Calu3 (cell line): ENCODE data around the gene KCNG2. TPM values are rescaled to one million over a fixed set of nuclear protein-coding genes. Genes with fewer than 3 reads are reported as not detected.
"Not testable (repeated sequence)": the region's sequence is repeated elsewhere in the genome, so short reads cannot be mapped to it uniquely, and the experiment has no call there.

Source experiments
- BruUV-seq: library from RNA; stranded (reverse); fragments of 400-500 nt; replicated peaks from 2 replicates; lab custom pipeline; 2021; lab: Mats Ljungman, UMichigan
- CTCF ChIA-PET: fragments of 300-600 bp; sonication (Branson Sonifier 250); formaldehyde crosslinking; loops from one replicate; lab custom pipeline; 2022; ENCODE audit warnings: antibody characterized with exemption; lab: Charles Lee
- DNase-seq: peaks from one replicate; pipeline ENCODE4 v3.0.0; 2022
- H3K27ac Mint-ChIP-seq: one replicate; pipeline ENCODE4 v1.8.0; 2022; ENCODE audit warnings: mixed read lengths; ENCODE audit not compliant: unreplicated experiment
- H3K27me3 Mint-ChIP-seq: one replicate; pipeline ENCODE4 v1.8.0; 2022; ENCODE audit warnings: mixed read lengths; ENCODE audit not compliant: unreplicated experiment
- H3K36me3 Mint-ChIP-seq: one replicate; pipeline ENCODE4 v1.8.0; 2022; ENCODE audit warnings: mild to moderate bottlenecking, moderate library complexity, mixed read lengths; ENCODE audit not compliant: insufficient read depth, unreplicated experiment
- H3K4me1 Mint-ChIP-seq: one replicate; pipeline ENCODE4 v1.8.0; 2022; ENCODE audit warnings: mild to moderate bottlenecking, low read depth, mixed read lengths; ENCODE audit not compliant: unreplicated experiment
- H3K4me3 Mint-ChIP-seq: one replicate; pipeline ENCODE4 v1.8.0; 2022; ENCODE audit warnings: mild to moderate bottlenecking, low read depth, moderate library complexity, mixed read lengths; ENCODE audit not compliant: unreplicated experiment
- H3K9me3 Mint-ChIP-seq: one replicate; pipeline ENCODE4 v1.8.0; 2022; ENCODE audit warnings: low read depth, mixed read lengths; ENCODE audit not compliant: unreplicated experiment
- intact Hi-C: fragments of 100-400 bp; cut with micrococcal nuclease; formaldehyde crosslinking; loops from one replicate; pipeline ENCODE4 v1.10.0; 2022; ENCODE audit not compliant: unreplicated experiment
- total RNA-seq: library from RNA; stranded (reverse); gene quantifications from 2 replicates; pipeline ENCODE4 v1.2.3, GENCODE V29; 2022
- TF ChIP-seq, protein P1 (sequence below): fragments of 200-600 bp; IDR thresholded peaks from one replicate; pipeline ENCODE4 v1.8.0; 2022; ENCODE audit warnings: antibody characterized with exemption; ENCODE audit not compliant: unreplicated experiment

The KCNG2 gene
- total RNA-seq, 1 experiment from 2014 or later: not detected

DNA sequence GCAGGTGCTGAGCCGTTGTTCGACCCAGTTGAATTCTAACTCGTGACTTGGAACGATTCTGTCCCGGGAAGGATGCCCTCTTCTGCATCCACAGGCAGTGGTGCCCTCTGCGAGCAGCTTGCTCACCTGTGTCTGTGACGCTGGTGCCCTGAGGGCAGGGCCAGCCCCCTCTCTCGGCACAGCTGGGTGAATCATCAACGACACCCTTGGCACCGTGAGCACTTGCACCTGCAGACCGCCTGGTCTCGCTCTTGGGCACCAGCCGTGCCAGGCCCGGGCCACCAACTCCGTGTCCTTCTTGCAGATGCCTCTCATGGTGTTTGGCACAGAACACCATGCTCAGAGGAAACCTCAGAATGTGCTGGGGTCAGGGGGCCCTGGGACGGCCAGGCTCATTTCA, 78.8 kb downstream of the KCNG2 start:
- H3K9me3 Mint-ChIP-seq: no peaks in the 10 kb centered on the region
- CTCF ChIA-PET: no interaction called here
- H3K36me3 Mint-ChIP-seq: no peaks in the 10 kb centered on the region
- TF ChIP-seq, protein P1, sequence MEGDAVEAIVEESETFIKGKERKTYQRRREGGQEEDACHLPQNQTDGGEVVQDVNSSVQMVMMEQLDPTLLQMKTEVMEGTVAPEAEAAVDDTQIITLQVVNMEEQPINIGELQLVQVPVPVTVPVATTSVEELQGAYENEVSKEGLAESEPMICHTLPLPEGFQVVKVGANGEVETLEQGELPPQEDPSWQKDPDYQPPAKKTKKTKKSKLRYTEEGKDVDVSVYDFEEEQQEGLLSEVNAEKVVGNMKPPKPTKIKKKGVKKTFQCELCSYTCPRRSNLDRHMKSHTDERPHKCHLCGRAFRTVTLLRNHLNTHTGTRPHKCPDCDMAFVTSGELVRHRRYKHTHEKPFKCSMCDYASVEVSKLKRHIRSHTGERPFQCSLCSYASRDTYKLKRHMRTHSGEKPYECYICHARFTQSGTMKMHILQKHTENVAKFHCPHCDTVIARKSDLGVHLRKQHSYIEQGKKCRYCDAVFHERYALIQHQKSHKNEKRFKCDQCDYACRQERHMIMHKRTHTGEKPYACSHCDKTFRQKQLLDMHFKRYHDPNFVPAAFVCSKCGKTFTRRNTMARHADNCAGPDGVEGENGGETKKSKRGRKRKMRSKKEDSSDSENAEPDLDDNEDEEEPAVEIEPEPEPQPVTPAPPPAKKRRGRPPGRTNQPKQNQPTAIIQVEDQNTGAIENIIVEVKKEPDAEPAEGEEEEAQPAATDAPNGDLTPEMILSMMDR: no peak
- DNase-seq: peak; percentile 9
- H3K27ac Mint-ChIP-seq: no peak overlapping the region
- no peaks in the 10 kb centered on the region for H3K4me1 Mint-ChIP-seq
- no TSS peak for BruUV-seq
- no peak overlapping the region for H3K4me3 Mint-ChIP-seq
- intact Hi-C loops: no loop called here
- peaks cover 13% of the 10 kb centered on the region for H3K27me3 Mint-ChIP-seq

- Mint-ChIP-seq H3K27me3 (peaks cover 13% of the 10 kb centered on the region), H3K4me1 (no peaks in the 10 kb centered on the region), H3K9me3 (no peaks in the 10 kb centered on the region), H3K27ac (no peak overlapping the region), H3K4me3 (no peak overlapping the region), H3K36me3 (no peaks in the 10 kb centered on the region)
- TF ChIP-seq, protein P1: no peak
- BruUV-seq: no TSS peak
- no peak for DNase-seq
- CTCF ChIA-PET: no interaction called here
- intact Hi-C loops: no loop called here
Measured at GRCh38 chr18:79877163-79878091, 79.7 kb downstream of the KCNG2 start.

- H3K4me3 Mint-ChIP-seq, H3K9me3 Mint-ChIP-seq, DNase-seq, H3K27ac Mint-ChIP-seq, H3K36me3 Mint-ChIP-seq, intact Hi-C loops, BruUV-seq, H3K4me1 Mint-ChIP-seq, CTCF ChIA-PET: not testable (repeated sequence)
- peaks cover 13% of the 10 kb centered on the region for H3K27me3 Mint-ChIP-seq
Measured at GRCh38 chr18:79878246-79878645, 80.5 kb downstream of the KCNG2 start.

DNA sequence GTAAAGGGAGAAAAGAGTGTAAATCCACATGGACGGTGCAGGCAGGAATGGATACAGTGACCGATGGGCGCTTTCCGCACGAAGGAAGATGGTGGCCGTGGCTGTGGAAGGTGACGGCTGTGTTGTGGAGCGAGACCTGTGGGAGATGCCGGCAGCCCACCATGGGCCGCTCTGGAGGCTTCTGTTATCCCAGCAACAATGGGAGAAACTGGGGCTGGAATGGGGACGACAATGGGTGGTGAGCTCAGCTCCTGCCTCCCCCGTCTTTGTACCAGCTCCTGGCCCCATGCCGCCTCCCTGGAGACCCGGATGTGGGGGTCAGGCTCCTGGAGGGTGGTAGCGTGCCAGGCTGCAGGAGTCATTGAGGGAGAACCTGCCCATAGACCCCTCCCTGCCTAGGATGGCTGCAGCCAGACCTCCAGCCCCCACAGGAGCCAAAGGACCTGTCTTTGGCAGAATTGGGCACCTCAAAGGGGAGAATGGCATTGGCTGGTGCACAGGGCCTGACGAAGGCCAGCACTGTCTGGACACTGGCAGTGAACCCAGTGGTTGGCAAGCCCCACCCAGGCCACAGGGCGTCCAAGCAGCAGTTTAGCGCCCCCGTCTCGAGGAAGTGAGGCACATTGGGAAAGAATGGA, 81.1 kb downstream of the KCNG2 start:
- no peak overlapping the region for H3K27ac Mint-ChIP-seq
- CTCF ChIA-PET: no interaction called here
- BruUV-seq: no TSS peak
- H3K9me3 Mint-ChIP-seq: no peaks in the 10 kb centered on the region
- no peak for DNase-seq
- H3K27me3 Mint-ChIP-seq: peaks cover 13% of the 10 kb centered on the region
- TF ChIP-seq, protein P1: no peak
- H3K36me3 Mint-ChIP-seq: no peaks in the 10 kb centered on the region
- no peaks in the 10 kb centered on the region for H3K4me1 Mint-ChIP-seq
- no peak overlapping the region for H3K4me3 Mint-ChIP-seq
- intact Hi-C loops: no loop called here
